Measurements from ENCODE around the gene PTPN4.

GRCh38 chr2:119837759-119838158 lies 78.0 kb downstream of the PTPN4 start:
- no peak for TF ChIP-seq CTCF (conservative IDR thresholded peaks at IDR 0.05; ENCODE audit: low read depth, low read length)
- no peak for TF ChIP-seq EZH2 (IDR thresholded peaks at IDR 0.05; ENCODE audit: low read length, unreplicated experiment)
- no peak for TF ChIP-seq EZH2phosphoT487 (IDR thresholded peaks at IDR 0.05; ENCODE audit: borderline replicate concordance, low read length)
